IPS DF 4.7 (cell line): ENCODE results near the gene MTFMT.
"Not testable (repeated sequence)": the region's sequence is repeated elsewhere in the genome, so short reads cannot be mapped to it uniquely, and the experiment has no call there.

Source experiments
- DNase-seq: peaks from one replicate; pipeline ENCODE4 v3.0.0-alpha.2; 2013; ENCODE audit warnings: low spot score; ENCODE audit errors: extremely low read depth

MTFMT gene

GRCh38 chr15:65060641-65061397 lies 31.4 kb upstream of the MTFMT start:
- DNase-seq, result no peak

GRCh38 chr15:65059931-65060596 lies 30.6 kb upstream of the MTFMT start:
- no peak for DNase-seq

GRCh38 chr15:65059369-65059750 lies 29.9 kb upstream of the MTFMT start:
- DNase-seq, result no peak

GRCh38 chr15:65058394-65059368 lies 29.2 kb upstream of the MTFMT start:
- no peak for DNase-seq

GRCh38 chr15:65057549-65057940 lies 28.1 kb upstream of the MTFMT start:
- no peak for DNase-seq

GRCh38 chr15:65056868-65057548 lies 27.6 kb upstream of the MTFMT start:
- no peak for DNase-seq

- no peak for DNase-seq
Observed at GRCh38 chr15:65056106-65056505, 26.7 kb upstream of the MTFMT start.

GRCh38 chr15:65055201-65055870 lies 25.9 kb upstream of the MTFMT start:
- no peak for DNase-seq

- DNase-seq, result no peak
Observed at GRCh38 chr15:65054333-65055200, 25.1 kb upstream of the MTFMT start.

- DNase-seq, result no peak
Observed at GRCh38 chr15:65052956-65053355, 23.5 kb upstream of the MTFMT start.

GRCh38 chr15:65051266-65051665 lies 21.8 kb upstream of the MTFMT start:
- no peak for DNase-seq

- DNase-seq, result no peak
Observed at GRCh38 chr15:65050270-65050669, 20.8 kb upstream of the MTFMT start.

- peak; percentile 90 for DNase-seq
Observed at GRCh38 chr15:65049418-65049840, 20.0 kb upstream of the MTFMT start.

GRCh38 chr15:65048241-65048640 lies 18.8 kb upstream of the MTFMT start:
- no peak for DNase-seq

GRCh38 chr15:65044724-65045481 lies 15.5 kb upstream of the MTFMT start, which contains the start of gene SLC51B:
SLC51B (plus strand) TSS chr15:65045387; CDS start chr15:65050005, 4,618 bp downstream.
- DNase-seq, result no peak

- not testable (repeated sequence) for DNase-seq
Observed at GRCh38 chr15:65044218-65044617, 14.8 kb upstream of the MTFMT start.

GRCh38 chr15:65042776-65043327 lies 13.4 kb upstream of the MTFMT start:
- no peak for DNase-seq

GRCh38 chr15:65041787-65042186 lies 12.3 kb upstream of the MTFMT start:
- DNase-seq, result no peak

GRCh38 chr15:65040461-65040860 lies 11.0 kb upstream of the MTFMT start:
- no peak for DNase-seq
